Fibroblast of lung (primary cell): ENCODE results near the gene GALNT17. TPM values are rescaled to one million over a fixed set of nuclear protein-coding genes. Genes with fewer than 3 reads are reported as not detected.

ENCODE experiments used
- DNase-seq, 2 donors: peaks; one replicate each; pipeline versions ENCODE4 v3.0.0 to v3.0.0-alpha.2; 2010; ENCODE audit warnings: low read depth in 2 of 2
- H2AFZ ChIP-seq: 2 replicates; pipeline ENCODE4 v1.5.1; 2012; ENCODE audit warnings: low read length, control low read depth, inconsistent platforms
- H3K27ac ChIP-seq: 2 replicates; pipeline ENCODE4 v1.5.1; 2011; ENCODE audit warnings: low read length, control low read depth; ENCODE audit not compliant: insufficient read depth
- H3K27me3 ChIP-seq: 2 replicates; pipeline ENCODE4 v1.5.1; 2011; ENCODE audit warnings: mild to moderate bottlenecking, low read length; ENCODE audit not compliant: control insufficient read depth, insufficient read depth
- H3K36me3 ChIP-seq: 2 replicates; pipeline ENCODE4 v1.5.1; 2011; ENCODE audit warnings: low read length; ENCODE audit not compliant: control insufficient read depth, insufficient read depth
- H3K4me1 ChIP-seq: 2 replicates; pipeline ENCODE4 v1.5.1; 2011; ENCODE audit warnings: low read length; ENCODE audit not compliant: control insufficient read depth, insufficient read depth; ENCODE audit errors: extremely low read depth
- H3K4me2 ChIP-seq: 2 replicates; pipeline ENCODE4 v1.5.1; 2011; ENCODE audit warnings: low read length, control low read depth; ENCODE audit not compliant: insufficient read depth; ENCODE audit errors: extremely low read depth
- H3K4me3 ChIP-seq, 4 experiments: fragments of 200-600 bp in 1 of 4; sonication (generic) in 1 of 4; replicated peaks in 1 of 4; 2 replicates each; pipeline ENCODE4 v1.5.1; 2011 to 2016; ENCODE audit warnings: low read length in 4 of 4, low read depth in 3 of 4, mild to moderate bottlenecking in 3 of 4, control low read depth in 2 of 4, inconsistent platforms in 1 of 4, mixed read lengths in 1 of 4; ENCODE audit not compliant: insufficient read depth in 1 of 4; ENCODE audit errors: control extremely low read depth in 1 of 4
- H3K79me2 ChIP-seq: 2 replicates; pipeline ENCODE4 v1.5.1; 2012; ENCODE audit warnings: mild to moderate bottlenecking, low read length, inconsistent platforms; ENCODE audit not compliant: control insufficient read depth, insufficient read depth
- H3K9ac ChIP-seq: 2 replicates; pipeline ENCODE4 v1.5.1; 2011; ENCODE audit warnings: mild to moderate bottlenecking, low read length, control low read depth; ENCODE audit not compliant: insufficient read depth
- H3K9me3 ChIP-seq: 2 replicates; pipeline ENCODE4 v1.5.1; 2012; ENCODE audit warnings: low read depth, low read length; ENCODE audit not compliant: control insufficient read depth, insufficient read depth
- H4K20me1 ChIP-seq: 2 replicates; pipeline ENCODE4 v1.5.1; 2011; ENCODE audit warnings: low read length; ENCODE audit not compliant: control insufficient read depth, insufficient read depth; ENCODE audit errors: extremely low read depth
- EZH2 ChIP-seq: IDR thresholded peaks from 2 replicates; pipeline ENCODE4 v1.5.1; 2012; ENCODE audit warnings: low read length, control low read depth, mild to moderate bottlenecking; ENCODE audit errors: missing control alignments
- polyA plus RNA-seq, 2 donors: library from polyadenylated mRNA; depleted of rRNA in 1 of 2; stranded (reverse) in 1 of 2; unstranded in 1 of 2; fragments of >200 nt; gene quantifications; 2 replicates each; pipeline ENCODE4 v1.2.1, GENCODE V29; 2011 to 2012; ENCODE audit warnings: missing spikeins in 1 of 2
- total RNA-seq: library from RNA; depleted of rRNA; stranded (reverse); fragments of >200 nt; gene quantifications from 2 replicates; pipeline ENCODE4 v1.2.1, GENCODE V29; 2014
- TF ChIP-seq, protein P1 (sequence below), 2 donors: IDR thresholded peaks in 1 of 2; conservative IDR thresholded peaks in 1 of 2; 1 replicate in 1 of 2; 2 replicates in 1 of 2; pipeline ENCODE4 v1.5.1; 2011 to 2012; ENCODE audit warnings: low read length in 2 of 2, control low read depth in 1 of 2, inconsistent platforms in 1 of 2, low read depth in 1 of 2, mild to moderate bottlenecking in 1 of 2

Gene GALNT17
- total and polyA plus RNA-seq, 2 donors (not counting 1 experiment from before 2014, with no cell fraction given) = under 0.01 TPM; not detected in 1

- no peaks in the 10 kb centered on the region for H4K20me1 ChIP-seq
- H3K9ac ChIP-seq = no peak overlapping the region
- no peaks in the 10 kb centered on the region for H3K4me1 ChIP-seq
- no peak overlapping the region for H3K4me2 ChIP-seq
- no peaks in the 10 kb centered on the region for H3K27me3 ChIP-seq
- no peaks in the 10 kb centered on the region for H3K36me3 ChIP-seq
- no peak for DNase-seq
- no peak overlapping the region for H3K4me3 ChIP-seq
- H3K9me3 ChIP-seq = no peaks in the 10 kb centered on the region
- H3K79me2 ChIP-seq = no peaks in the 10 kb centered on the region
- no peak overlapping the region for H2AFZ ChIP-seq
- no peak overlapping the region for H3K27ac ChIP-seq
- no peak for TF ChIP-seq EZH2
- TF ChIP-seq, protein P1, sequence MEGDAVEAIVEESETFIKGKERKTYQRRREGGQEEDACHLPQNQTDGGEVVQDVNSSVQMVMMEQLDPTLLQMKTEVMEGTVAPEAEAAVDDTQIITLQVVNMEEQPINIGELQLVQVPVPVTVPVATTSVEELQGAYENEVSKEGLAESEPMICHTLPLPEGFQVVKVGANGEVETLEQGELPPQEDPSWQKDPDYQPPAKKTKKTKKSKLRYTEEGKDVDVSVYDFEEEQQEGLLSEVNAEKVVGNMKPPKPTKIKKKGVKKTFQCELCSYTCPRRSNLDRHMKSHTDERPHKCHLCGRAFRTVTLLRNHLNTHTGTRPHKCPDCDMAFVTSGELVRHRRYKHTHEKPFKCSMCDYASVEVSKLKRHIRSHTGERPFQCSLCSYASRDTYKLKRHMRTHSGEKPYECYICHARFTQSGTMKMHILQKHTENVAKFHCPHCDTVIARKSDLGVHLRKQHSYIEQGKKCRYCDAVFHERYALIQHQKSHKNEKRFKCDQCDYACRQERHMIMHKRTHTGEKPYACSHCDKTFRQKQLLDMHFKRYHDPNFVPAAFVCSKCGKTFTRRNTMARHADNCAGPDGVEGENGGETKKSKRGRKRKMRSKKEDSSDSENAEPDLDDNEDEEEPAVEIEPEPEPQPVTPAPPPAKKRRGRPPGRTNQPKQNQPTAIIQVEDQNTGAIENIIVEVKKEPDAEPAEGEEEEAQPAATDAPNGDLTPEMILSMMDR (conservative IDR thresholded peaks at IDR 0.05 in 1 of 2, IDR thresholded peaks at IDR 0.05 in 1 of 2; ENCODE audit: low read depth in 1 of 2, low read length in 2 of 2) = no peak
These were observed 376.0 kb downstream of the GALNT17 start for GRCh38 chr7:71507680-71508602.

GRCh38 chr7:71509381-71509780 is 377.4 kb downstream of the GALNT17 start:
- no peak for TF ChIP-seq EZH2
- TF ChIP-seq, protein P1 (conservative IDR thresholded peaks at IDR 0.05 in 1 of 2, IDR thresholded peaks at IDR 0.05 in 1 of 2; ENCODE audit: low read depth in 1 of 2, low read length in 2 of 2) = no peak
- Histone ChIP-seq H3K9ac (no peak overlapping the region), H3K4me2 (no peak overlapping the region), H4K20me1 (no peaks in the 10 kb centered on the region), H3K36me3 (no peaks in the 10 kb centered on the region), H3K27ac (no peak overlapping the region), H3K79me2 (no peaks in the 10 kb centered on the region), H2AFZ (no peak overlapping the region), H3K27me3 (no peaks in the 10 kb centered on the region), H3K9me3 (no peaks in the 10 kb centered on the region), H3K4me3 (no peak overlapping the region), H3K4me1 (no peaks in the 10 kb centered on the region)
- no peak for DNase-seq

- no peaks in the 10 kb centered on the region for H4K20me1 ChIP-seq
- H3K9me3 ChIP-seq = no peaks in the 10 kb centered on the region
- H3K27ac ChIP-seq = no peak overlapping the region
- no peak overlapping the region for H3K4me3 ChIP-seq
- no peak overlapping the region for H2AFZ ChIP-seq
- no peaks in the 10 kb centered on the region for H3K36me3 ChIP-seq
- no peak overlapping the region for H3K9ac ChIP-seq
- TF ChIP-seq EZH2 = no peak
- TF ChIP-seq, protein P1 (conservative IDR thresholded peaks at IDR 0.05 in 1 of 2, IDR thresholded peaks at IDR 0.05 in 1 of 2; ENCODE audit: low read depth in 1 of 2, low read length in 2 of 2) = no peak
- H3K27me3 ChIP-seq = no peaks in the 10 kb centered on the region
- H3K79me2 ChIP-seq = no peaks in the 10 kb centered on the region
- H3K4me1 ChIP-seq = no peaks in the 10 kb centered on the region
- no peak for DNase-seq
- no peak overlapping the region for H3K4me2 ChIP-seq
These were observed 379.4 kb downstream of the GALNT17 start for GRCh38 chr7:71511361-71511807.
